SK-N-SH treated with all-trans-retinoic acid at 6 μM for 48 hours (cell line): ENCODE measurements around the gene TRIM45.
"Not testable (repeated sequence)": the region's sequence is repeated elsewhere in the genome, so short reads cannot be mapped to it uniquely, and the experiment has no call there.

Experiments used
- ATAC-seq: fragments of 200-7000 bp; cut with Tn5 transposase; 3 replicates; pipeline ENCODE4 v1.9.1; 2020; ENCODE audit warnings: mild to moderate bottlenecking, moderate library complexity
- BACH2 ChIP-seq: fragments of 250-450 bp; sonication (Bioruptor Pico); IDR thresholded peaks from 2 replicates; pipeline ENCODE4 v1.9.0; 2021; ENCODE audit warnings: mild to moderate bottlenecking, borderline replicate concordance
- CSDC2 ChIP-seq: fragments of 250-450 bp; sonication (Bioruptor Pico); IDR thresholded peaks from 2 replicates; pipeline ENCODE4 v1.5.0; 2020; ENCODE audit warnings: mild to moderate bottlenecking, moderate library complexity
- GLIS3 ChIP-seq: fragments of 250-450 bp; sonication (Bioruptor Pico); IDR thresholded peaks from 2 replicates; pipeline ENCODE4 v1.5.0; 2020; ENCODE audit warnings: mild to moderate bottlenecking, moderate library complexity
- ISL1 ChIP-seq: fragments of 250-450 bp; sonication (Bioruptor Pico); IDR thresholded peaks from 2 replicates; pipeline ENCODE4 v2.1.2; 2022; ENCODE audit warnings: mild to moderate bottlenecking, moderate library complexity
- OSR1 ChIP-seq: fragments of 250-450 bp; sonication (Bioruptor Pico); IDR thresholded peaks from 2 replicates; pipeline ENCODE4 v1.8.0; 2022; ENCODE audit warnings: moderate library complexity, mild to moderate bottlenecking, inconsistent platforms
- RARB ChIP-seq: fragments of 250-450 bp; sonication (Bioruptor Pico); IDR thresholded peaks from 2 replicates; pipeline ENCODE4 v1.8.0; 2021; ENCODE audit warnings: mild to moderate bottlenecking, moderate library complexity
- SNAI2 ChIP-seq: fragments of 250-450 bp; sonication (Bioruptor Pico); IDR thresholded peaks from 2 replicates; pipeline ENCODE4 v1.5.0; 2020; ENCODE audit warnings: mild to moderate bottlenecking, moderate library complexity
- TOX ChIP-seq: fragments of 250-450 bp; sonication (Bioruptor Pico); IDR thresholded peaks from 2 replicates; pipeline ENCODE4 v1.8.0; 2021; ENCODE audit warnings: mild to moderate bottlenecking, moderate library complexity, borderline replicate concordance
- ZC3H10 ChIP-seq: fragments of 250-450 bp; sonication (Bioruptor Pico); IDR thresholded peaks from 2 replicates; pipeline ENCODE4 v1.5.1; 2021; ENCODE audit warnings: mild to moderate bottlenecking, moderate library complexity
- ZFP30 ChIP-seq: fragments of 450-650 bp; formaldehyde crosslinking; IDR thresholded peaks from 2 replicates; pipeline ENCODE4 v1.5.0; 2022; ENCODE audit warnings: mild to moderate bottlenecking, moderate library complexity
- ZNF565 ChIP-seq: fragments of 450-650 bp; formaldehyde crosslinking; conservative IDR thresholded peaks from 2 replicates; pipeline ENCODE4 v1.5.0; 2020; ENCODE audit warnings: low read depth, mild to moderate bottlenecking, moderate library complexity
- ZNF70 ChIP-seq: fragments of 450-650 bp; formaldehyde crosslinking; IDR thresholded peaks from 2 replicates; pipeline ENCODE4 v1.5.0; 2020; ENCODE audit warnings: mild to moderate bottlenecking, moderate library complexity
- ZNF8 ChIP-seq: fragments of 450-650 bp; formaldehyde crosslinking; IDR thresholded peaks from 2 replicates; pipeline ENCODE4 v1.5.0; 2020; ENCODE audit warnings: mild to moderate bottlenecking, moderate library complexity
- TF ChIP-seq, protein P1 (sequence below): fragments of 250-450 bp; sonication (Bioruptor Pico); IDR thresholded peaks from 2 replicates; pipeline ENCODE4 v1.8.0; 2021; ENCODE audit warnings: low read depth, mild to moderate bottlenecking, moderate library complexity, borderline replicate concordance
- TF ChIP-seq, protein P2 (sequence below): fragments of 250-450 bp; sonication (Bioruptor Pico); IDR thresholded peaks from 2 replicates; pipeline ENCODE4 v1.5.0; 2020; ENCODE audit warnings: mild to moderate bottlenecking, moderate library complexity
- TF ChIP-seq, protein P3 (sequence below): fragments of 250-450 bp; sonication (Bioruptor Pico); IDR thresholded peaks from 2 replicates; pipeline ENCODE4 v1.5.1; 2021; ENCODE audit warnings: mild to moderate bottlenecking, moderate library complexity

Gene TRIM45

DNA sequence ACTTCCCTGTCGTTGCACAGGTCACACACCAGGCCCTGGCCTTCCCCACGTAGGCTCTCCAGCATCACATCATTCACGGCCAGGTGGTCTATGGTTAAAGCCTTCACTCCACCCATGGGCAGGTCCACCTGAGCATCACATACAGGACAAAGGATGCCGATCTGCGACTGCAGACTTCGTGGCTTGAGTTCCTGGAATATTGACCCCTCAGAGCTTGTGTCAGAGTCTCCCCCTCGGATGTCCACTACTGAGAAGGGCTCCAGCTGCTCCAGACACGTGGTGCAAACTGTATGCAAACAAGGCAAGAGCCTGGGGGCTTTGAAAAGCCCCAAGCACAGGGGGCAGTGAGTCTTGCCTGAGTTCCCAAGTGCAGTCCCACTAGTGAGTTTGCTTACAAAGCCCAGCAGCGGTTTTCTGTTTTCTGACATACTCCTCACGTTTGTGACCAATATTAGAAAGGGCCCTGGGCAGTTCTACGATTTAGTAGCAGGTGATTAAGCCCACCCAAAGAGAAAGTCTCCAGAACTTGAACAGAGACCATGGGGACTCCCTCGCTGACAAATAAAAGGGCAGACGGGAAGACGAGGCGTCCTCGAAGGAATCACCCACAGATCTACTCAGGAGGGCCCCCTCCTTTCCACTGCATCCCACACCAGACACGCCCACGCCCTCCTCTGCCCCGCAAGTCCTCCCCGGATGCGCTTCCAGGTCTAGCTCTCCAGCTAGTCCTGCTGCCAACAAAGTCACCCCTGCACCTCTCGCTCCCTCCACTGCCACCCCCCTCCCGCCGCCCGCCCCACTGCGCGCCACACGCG is 568 bp downstream of the TRIM45 start:
- ATAC-seq = peak; percentile 69
- TF ChIP-seq, protein P1, sequence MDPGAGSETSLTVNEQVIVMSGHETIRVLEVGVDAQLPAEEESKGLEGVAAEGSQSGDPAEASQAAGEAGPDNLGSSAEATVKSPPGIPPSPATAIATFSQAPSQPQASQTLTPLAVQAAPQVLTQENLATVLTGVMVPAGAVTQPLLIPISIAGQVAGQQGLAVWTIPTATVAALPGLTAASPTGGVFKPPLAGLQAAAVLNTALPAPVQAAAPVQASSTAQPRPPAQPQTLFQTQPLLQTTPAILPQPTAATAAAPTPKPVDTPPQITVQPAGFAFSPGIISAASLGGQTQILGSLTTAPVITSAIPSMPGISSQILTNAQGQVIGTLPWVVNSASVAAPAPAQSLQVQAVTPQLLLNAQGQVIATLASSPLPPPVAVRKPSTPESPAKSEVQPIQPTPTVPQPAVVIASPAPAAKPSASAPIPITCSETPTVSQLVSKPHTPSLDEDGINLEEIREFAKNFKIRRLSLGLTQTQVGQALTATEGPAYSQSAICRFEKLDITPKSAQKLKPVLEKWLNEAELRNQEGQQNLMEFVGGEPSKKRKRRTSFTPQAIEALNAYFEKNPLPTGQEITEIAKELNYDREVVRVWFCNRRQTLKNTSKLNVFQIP (CRISPR knock-in tag) = no peak
- TF ChIP-seq, protein P2, sequence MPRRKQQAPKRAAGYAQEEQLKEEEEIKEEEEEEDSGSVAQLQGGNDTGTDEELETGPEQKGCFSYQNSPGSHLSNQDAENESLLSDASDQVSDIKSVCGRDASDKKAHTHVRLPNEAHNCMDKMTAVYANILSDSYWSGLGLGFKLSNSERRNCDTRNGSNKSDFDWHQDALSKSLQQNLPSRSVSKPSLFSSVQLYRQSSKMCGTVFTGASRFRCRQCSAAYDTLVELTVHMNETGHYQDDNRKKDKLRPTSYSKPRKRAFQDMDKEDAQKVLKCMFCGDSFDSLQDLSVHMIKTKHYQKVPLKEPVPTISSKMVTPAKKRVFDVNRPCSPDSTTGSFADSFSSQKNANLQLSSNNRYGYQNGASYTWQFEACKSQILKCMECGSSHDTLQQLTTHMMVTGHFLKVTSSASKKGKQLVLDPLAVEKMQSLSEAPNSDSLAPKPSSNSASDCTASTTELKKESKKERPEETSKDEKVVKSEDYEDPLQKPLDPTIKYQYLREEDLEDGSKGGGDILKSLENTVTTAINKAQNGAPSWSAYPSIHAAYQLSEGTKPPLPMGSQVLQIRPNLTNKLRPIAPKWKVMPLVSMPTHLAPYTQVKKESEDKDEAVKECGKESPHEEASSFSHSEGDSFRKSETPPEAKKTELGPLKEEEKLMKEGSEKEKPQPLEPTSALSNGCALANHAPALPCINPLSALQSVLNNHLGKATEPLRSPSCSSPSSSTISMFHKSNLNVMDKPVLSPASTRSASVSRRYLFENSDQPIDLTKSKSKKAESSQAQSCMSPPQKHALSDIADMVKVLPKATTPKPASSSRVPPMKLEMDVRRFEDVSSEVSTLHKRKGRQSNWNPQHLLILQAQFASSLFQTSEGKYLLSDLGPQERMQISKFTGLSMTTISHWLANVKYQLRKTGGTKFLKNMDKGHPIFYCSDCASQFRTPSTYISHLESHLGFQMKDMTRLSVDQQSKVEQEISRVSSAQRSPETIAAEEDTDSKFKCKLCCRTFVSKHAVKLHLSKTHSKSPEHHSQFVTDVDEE (CRISPR knock-in tag) = no peak
- TF ChIP-seq ZFP30 (no peak), OSR1 (CRISPR knock-in tag) (no peak), ISL1 (CRISPR knock-in tag) (no peak), ZNF565 (no peak)

DNA sequence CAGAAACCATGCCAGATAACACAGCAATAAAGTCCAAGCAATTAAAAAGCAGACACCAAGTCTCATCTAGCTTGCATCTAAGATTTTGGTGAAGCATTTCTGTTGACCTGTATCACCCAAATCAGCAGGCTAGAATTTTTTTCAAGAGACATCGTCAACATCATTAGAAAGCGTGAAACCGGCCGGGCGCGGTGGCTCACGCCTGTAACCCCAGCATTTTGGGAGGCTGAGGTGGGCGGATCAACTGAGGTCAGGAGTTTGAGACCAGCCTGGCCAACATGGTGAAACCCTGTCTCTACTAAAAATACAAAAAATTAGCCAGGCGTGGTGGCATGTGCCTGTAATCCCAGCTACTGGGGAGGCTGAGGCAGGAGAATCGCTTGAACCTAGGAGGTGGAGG is 2.4 kb downstream of the TRIM45 start:
- not testable (repeated sequence) for ATAC-seq

DNA sequence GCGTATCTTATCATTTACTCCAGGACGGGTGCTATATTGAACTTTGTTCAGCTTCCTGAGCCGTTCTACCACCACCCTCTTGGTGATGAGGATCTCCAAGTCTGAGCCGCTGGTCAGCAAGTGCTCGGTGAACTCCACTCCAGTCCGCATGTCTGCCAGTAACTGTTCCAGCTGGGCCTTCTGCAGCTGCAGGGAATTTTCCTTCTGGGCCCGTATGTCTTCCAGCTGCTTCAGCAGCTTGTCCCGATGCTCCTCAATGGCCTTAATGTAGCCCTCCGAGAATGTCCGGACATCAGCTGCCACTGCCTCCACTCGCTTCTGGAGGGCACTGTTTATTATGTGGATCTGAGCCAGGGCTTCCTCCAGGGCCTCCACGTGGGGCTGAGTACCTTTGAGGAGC is 3.4 kb downstream of the TRIM45 start:
- TF ChIP-seq BACH2 (CRISPR knock-in tag) = no peak
- no peak for TF ChIP-seq ISL1 (CRISPR knock-in tag)
- TF ChIP-seq, protein P1 (CRISPR knock-in tag) = no peak
- no peak for TF ChIP-seq RARB (CRISPR knock-in tag)
- TF ChIP-seq ZNF70 (CRISPR knock-in tag) = no peak
- TF ChIP-seq OSR1 (CRISPR knock-in tag) = no peak

DNA sequence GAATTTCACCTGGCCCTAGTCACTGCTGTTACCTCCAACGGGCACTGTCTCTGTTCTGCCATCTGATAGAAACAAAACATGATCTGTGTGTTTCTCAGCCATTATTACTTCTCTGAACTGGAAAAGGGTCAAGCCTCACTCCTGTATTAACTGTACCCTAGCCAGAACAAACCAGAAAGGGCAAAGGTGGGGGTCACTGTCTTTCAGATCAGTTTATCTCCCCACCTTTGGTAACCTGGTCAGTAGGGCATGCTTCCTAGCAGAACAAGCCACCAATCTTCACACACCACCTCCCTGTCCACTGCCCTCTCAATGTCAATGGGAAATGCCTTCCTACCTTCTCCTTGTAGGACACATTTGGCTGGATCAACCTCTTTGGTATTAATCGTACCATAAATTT is 3.9 kb downstream of the TRIM45 start:
- ATAC-seq = no peak
- no peak for TF ChIP-seq OSR1 (CRISPR knock-in tag)
- TF ChIP-seq ZNF8 = no peak
- TF ChIP-seq ISL1 (CRISPR knock-in tag) = no peak

More for the DNA sequence above, 3.4 kb downstream of the TRIM45 start:
- no peak for ATAC-seq

DNA sequence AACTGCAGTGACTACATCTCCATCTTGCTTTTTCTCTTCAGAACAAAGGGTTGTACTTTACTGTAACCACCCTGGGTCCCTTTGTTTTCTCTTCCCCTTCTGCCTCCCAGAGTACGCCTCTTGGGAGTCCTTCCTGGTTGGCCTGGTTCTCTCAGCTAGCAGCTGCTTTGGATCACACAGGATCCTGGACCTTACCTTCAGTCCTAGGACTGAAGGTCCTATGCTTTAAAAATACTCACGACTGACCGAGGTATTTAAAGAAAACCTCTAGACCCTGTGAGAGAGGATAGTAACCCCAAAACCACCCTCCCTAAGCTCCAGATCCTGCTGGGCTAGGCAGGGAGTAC is 4.8 kb downstream of the TRIM45 start:
- TF ChIP-seq RARB (CRISPR knock-in tag) = no peak
- TF ChIP-seq, protein P3, sequence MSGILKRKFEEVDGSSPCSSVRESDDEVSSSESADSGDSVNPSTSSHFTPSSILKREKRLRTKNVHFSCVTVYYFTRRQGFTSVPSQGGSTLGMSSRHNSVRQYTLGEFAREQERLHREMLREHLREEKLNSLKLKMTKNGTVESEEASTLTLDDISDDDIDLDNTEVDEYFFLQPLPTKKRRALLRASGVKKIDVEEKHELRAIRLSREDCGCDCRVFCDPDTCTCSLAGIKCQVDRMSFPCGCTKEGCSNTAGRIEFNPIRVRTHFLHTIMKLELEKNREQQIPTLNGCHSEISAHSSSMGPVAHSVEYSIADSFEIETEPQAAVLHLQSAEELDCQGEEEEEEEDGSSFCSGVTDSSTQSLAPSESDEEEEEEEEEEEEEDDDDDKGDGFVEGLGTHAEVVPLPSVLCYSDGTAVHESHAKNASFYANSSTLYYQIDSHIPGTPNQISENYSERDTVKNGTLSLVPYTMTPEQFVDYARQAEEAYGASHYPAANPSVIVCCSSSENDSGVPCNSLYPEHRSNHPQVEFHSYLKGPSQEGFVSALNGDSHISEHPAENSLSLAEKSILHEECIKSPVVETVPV (CRISPR knock-in tag) = no peak
- TF ChIP-seq ZC3H10 (CRISPR knock-in tag) = no peak
- no peak for TF ChIP-seq CSDC2 (CRISPR knock-in tag)
- TF ChIP-seq SNAI2 (CRISPR knock-in tag) = no peak
- TF ChIP-seq GLIS3 = no peak
- TF ChIP-seq, protein P1 (CRISPR knock-in tag) = no peak
- no peak for TF ChIP-seq BACH2 (CRISPR knock-in tag)
- TF ChIP-seq TOX (CRISPR knock-in tag) = no peak
- TF ChIP-seq ZNF70 (CRISPR knock-in tag) = no peak
- no peak for ATAC-seq
